ENCODE data around the gene HNRNPAB.

DNA sequence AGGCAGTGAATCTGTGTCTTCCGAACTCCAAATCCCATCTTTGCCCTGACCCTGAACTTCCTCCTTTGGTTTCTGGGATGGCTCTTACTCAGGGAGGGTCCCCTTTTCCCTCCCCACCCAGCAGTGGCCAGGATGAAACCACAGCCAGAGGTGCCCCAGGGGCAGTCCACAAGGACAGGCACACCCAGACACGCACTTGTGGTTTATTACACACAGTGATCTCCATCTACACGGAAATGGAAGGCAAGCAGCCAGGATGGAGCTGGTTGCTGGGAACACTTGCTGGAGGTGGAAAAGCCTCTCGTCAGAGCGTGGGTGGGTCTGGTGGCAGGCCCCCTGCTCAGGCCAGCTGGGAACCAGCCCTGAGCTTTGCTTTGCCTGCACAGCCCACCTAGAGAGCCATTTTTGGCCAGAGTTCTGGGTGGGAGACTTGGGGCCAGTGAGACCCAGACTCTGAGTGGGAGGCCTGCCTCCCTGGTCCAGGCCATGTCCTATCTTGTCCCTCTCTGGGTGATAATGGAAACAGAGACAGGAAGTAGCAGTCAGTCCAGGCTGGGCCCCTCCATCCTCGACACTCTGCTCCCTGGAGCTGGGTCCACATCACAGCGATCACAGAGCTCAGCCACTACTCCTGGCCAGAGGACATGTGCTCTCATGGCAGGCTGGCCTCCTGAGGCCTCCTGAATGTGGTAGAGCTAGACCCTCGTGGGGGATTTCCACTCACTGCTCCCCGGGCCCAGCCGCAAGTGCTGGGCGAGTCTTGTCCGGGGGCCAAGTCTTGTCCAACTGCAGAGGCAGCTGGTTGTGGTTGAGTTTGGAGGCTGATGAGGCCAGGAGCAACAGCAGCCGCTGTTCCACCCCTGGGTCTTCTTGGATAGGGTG is 33.3 kb downstream of the HNRNPAB start:
- TF ChIP-seq EZH2phosphoT487 (IDR thresholded peaks at IDR 0.05; ENCODE audit: borderline replicate concordance): no peak
- TF ChIP-seq, protein P1, sequence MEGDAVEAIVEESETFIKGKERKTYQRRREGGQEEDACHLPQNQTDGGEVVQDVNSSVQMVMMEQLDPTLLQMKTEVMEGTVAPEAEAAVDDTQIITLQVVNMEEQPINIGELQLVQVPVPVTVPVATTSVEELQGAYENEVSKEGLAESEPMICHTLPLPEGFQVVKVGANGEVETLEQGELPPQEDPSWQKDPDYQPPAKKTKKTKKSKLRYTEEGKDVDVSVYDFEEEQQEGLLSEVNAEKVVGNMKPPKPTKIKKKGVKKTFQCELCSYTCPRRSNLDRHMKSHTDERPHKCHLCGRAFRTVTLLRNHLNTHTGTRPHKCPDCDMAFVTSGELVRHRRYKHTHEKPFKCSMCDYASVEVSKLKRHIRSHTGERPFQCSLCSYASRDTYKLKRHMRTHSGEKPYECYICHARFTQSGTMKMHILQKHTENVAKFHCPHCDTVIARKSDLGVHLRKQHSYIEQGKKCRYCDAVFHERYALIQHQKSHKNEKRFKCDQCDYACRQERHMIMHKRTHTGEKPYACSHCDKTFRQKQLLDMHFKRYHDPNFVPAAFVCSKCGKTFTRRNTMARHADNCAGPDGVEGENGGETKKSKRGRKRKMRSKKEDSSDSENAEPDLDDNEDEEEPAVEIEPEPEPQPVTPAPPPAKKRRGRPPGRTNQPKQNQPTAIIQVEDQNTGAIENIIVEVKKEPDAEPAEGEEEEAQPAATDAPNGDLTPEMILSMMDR (conservative IDR thresholded peaks at IDR 0.05; ENCODE audit: low read length): no peak
